Activated CD4-positive, CD25-positive, alpha-beta regulatory T cell (primary cell): Measurements from ENCODE around the gene RALGPS2.
A peak's percentile ranks its signal among the peaks of the same experiment; 100 is the strongest.
"Not testable (repeated sequence)": the region's sequence is repeated elsewhere in the genome, so short reads cannot be mapped to it uniquely, and the experiment has no call there.

ENCODE experiments used
- DNase-seq, 4 experiments: peaks; one replicate each; lab custom pipeline; 2025; lab: John Stamatoyannopoulos, UW

RALGPS2 gene

GRCh38 chr1:178725466-178726086 is 532 bp downstream of the RALGPS2 start:
- no peak for DNase-seq

- DNase-seq = peak in 1 of 4 experiments; percentile 7
Observed at GRCh38 chr1:178726087-178726517, 1.1 kb downstream of the RALGPS2 start.

- DNase-seq = no peak
Observed at GRCh38 chr1:178726545-178726944, 1.5 kb downstream of the RALGPS2 start.

GRCh38 chr1:178727014-178727895 is 2.2 kb downstream of the RALGPS2 start:
- DNase-seq = no peak

GRCh38 chr1:178733972-178734371 is 8.9 kb downstream of the RALGPS2 start:
- DNase-seq = no peak

GRCh38 chr1:178738780-178739179 is 13.7 kb downstream of the RALGPS2 start:
- no peak for DNase-seq

GRCh38 chr1:178739285-178740045 is 14.4 kb downstream of the RALGPS2 start:
- DNase-seq = no peak

GRCh38 chr1:178740491-178740890 is 15.4 kb downstream of the RALGPS2 start:
- no peak for DNase-seq

GRCh38 chr1:178740924-178741323 is 15.9 kb downstream of the RALGPS2 start:
- DNase-seq = no peak

- no peak for DNase-seq
Observed at GRCh38 chr1:178743801-178744200, 18.8 kb downstream of the RALGPS2 start.

- no peak for DNase-seq
Observed at GRCh38 chr1:178745260-178745659, 20.2 kb downstream of the RALGPS2 start.

GRCh38 chr1:178746345-178746744 is 21.3 kb downstream of the RALGPS2 start:
- no peak for DNase-seq

- not testable (repeated sequence) for DNase-seq
Observed at GRCh38 chr1:178747361-178747760, 22.3 kb downstream of the RALGPS2 start.

GRCh38 chr1:178749581-178750166 is 24.6 kb downstream of the RALGPS2 start:
- DNase-seq = no peak

GRCh38 chr1:178751046-178751445 is 26.0 kb downstream of the RALGPS2 start:
- no peak for DNase-seq

GRCh38 chr1:178752891-178753290 is 27.8 kb downstream of the RALGPS2 start:
- no peak for DNase-seq

- not testable (repeated sequence) for DNase-seq
Observed at GRCh38 chr1:178754655-178755256, 29.7 kb downstream of the RALGPS2 start.

- DNase-seq = no peak
Observed at GRCh38 chr1:178768423-178768822, 43.4 kb downstream of the RALGPS2 start.

GRCh38 chr1:178772952-178773351 is 47.9 kb downstream of the RALGPS2 start:
- DNase-seq = no peak

- no peak for DNase-seq
Observed at GRCh38 chr1:178774263-178774662, 49.2 kb downstream of the RALGPS2 start.

GRCh38 chr1:178776553-178776952 is 51.5 kb downstream of the RALGPS2 start:
- DNase-seq = no peak
